NCI-H524 (cell line): ENCODE measurements around the gene NRXN3.
"Not testable (repeated sequence)": the region's sequence is repeated elsewhere in the genome, so short reads cannot be mapped to it uniquely, and the experiment has no call there.

Experiments used
- DNase-seq, 2 experiments: peaks; one replicate each; lab custom pipeline; 2025; lab: John Stamatoyannopoulos, UW

NRXN3 gene

GRCh38 chr14:79729731-79730130 lies 1559.6 kb downstream of the NRXN3 start:
- DNase-seq = no peak

DNA sequence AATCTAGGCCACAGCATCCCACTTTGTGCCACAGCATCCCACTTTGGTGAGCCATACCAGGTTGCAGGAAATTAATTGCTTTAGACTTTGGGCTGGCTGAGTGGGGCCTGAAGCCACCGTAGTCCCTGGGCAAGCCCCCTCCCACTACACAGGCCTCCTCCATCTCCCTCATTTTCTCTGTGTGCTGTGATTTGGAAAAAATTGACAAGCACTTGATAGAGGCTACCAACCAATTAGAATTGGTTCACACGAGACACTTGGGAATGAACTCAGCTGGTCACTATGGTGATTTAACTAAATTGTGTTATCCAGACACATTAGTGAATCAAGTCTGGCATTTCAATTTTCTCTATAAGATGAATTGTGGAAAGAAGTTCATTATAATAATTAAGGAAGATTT lies 1560.0 kb downstream of the NRXN3 start:
- no peak for DNase-seq

DNA sequence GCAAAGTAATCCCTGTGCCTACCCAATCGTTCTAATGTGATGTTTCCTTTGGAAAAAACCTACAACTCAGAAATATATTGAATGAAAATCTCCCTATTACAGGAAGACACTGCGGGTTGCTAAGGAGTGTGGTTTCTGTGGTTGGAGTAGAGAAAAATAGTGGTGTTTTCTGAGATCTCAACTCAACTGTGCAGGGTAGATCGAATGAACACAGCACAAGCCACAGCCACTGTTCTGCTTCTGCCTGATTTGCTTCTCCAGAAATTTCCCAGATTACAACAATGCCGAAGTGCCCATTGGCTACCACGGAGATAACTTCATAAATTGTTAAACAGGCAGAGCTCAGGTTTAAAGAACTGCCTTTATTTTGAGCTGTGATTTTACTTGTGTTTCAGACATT lies 1560.8 kb downstream of the NRXN3 start:
- no peak for DNase-seq

GRCh38 chr14:79732911-79733655 lies 1562.9 kb downstream of the NRXN3 start:
- DNase-seq = no peak

DNA sequence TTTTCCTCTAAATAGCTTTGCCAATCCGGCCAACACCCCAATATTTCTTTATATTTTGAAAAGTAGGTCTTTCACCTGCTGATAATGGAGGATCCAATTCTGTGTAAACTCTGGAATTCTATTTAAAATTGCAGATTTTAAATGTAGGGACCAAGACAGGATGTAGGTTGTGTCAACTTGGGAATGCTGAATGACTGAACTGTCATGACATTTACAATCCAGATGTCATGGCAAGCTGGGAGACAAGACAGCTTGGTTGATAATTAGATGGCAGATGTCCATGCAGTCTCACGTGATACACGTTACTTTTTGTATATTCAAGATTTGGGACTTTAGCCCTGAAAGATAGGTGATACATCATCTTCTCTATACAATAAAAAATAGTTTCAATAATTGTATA lies 1564.0 kb downstream of the NRXN3 start:
- peak; percentile 59 to 86 for DNase-seq

DNA sequence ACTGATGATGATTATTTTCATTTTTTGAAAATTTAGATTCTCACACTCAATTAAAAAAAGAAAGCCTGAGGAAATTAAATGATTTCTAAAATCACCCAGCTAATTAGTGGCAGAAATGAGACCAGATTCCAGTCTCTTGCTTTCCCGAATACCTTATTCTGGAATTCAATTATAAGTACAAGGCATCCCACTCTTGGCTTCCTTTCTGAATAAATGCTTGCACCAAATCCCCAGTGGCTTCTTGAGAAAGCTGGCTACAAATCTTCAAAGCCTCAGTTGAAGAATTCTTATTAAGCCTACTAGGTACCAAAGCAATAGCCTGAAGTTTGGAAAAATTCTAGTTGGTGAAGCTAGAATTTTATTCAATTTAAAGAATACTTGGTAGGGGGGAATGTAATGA lies 1564.5 kb downstream of the NRXN3 start:
- DNase-seq = no peak

GRCh38 chr14:79735121-79735520 lies 1564.9 kb downstream of the NRXN3 start:
- DNase-seq = no peak

- DNase-seq = no peak
These were observed 1570.0 kb downstream of the NRXN3 start for GRCh38 chr14:79740066-79740601.

DNA sequence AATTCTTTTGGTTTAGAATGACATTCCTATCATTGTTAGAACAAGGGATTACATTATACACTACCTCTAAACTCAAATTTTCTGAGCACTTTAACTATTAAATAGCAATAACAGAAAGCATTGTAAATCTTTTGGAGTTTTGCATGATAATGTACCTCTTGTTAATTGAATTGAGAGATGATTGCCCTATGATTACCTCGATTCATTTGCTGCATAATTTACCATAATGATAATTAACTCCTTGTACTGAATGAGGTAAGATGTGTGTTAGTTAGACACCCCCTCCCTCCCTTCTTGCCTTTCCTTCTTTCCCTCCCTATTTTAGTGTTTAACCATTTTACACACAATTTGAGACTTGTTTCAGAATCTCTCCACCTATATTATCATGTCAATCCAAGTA lies 1572.0 kb downstream of the NRXN3 start:
- no peak for DNase-seq

GRCh38 chr14:79745046-79745445 lies 1574.9 kb downstream of the NRXN3 start:
- DNase-seq = no peak

GRCh38 chr14:79749065-79749464 lies 1578.9 kb downstream of the NRXN3 start:
- peak; percentile 99 to 100 for DNase-seq

DNA sequence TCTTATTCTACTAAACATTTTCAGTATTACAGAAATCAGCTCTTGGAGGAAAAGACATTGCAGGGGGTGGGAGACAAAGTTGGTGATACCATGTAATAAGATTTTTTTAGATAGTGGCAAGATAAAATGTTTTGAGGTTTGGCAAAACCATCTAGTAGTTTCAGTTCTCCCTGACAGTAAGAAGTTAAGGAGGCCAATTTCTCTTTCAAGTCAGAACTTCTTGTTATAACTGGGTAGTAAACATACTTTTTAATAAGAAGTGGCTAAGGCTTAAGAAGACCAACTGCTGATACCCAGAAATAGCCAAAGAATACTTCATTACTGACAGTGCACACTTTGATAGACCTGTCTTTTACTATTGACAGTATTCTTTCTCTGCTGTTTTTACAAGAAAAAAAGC lies 1588.8 kb downstream of the NRXN3 start:
- no peak for DNase-seq

- no peak for DNase-seq
These were observed 1594.2 kb downstream of the NRXN3 start for GRCh38 chr14:79764323-79764722.

GRCh38 chr14:79766511-79766910 lies 1596.3 kb downstream of the NRXN3 start:
- DNase-seq = no peak

DNA sequence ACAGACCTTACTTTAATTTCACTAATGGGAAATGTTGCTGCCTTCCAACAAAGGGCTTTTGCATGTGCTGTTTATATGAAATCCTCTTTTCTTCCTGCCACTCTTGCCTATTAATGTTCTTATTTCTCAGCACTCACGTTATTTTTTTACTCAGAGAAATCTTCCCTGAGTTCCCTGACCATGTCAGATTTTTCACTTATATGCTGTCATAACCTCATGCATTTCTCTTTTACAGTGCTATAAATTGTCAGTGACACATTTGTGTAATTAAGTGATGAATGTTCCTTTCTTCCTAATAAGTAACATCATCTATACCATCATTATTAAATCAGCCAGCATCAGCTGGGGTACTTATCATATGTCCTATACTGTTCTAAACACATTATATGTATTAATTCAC lies 1597.1 kb downstream of the NRXN3 start:
- no peak for DNase-seq

DNA sequence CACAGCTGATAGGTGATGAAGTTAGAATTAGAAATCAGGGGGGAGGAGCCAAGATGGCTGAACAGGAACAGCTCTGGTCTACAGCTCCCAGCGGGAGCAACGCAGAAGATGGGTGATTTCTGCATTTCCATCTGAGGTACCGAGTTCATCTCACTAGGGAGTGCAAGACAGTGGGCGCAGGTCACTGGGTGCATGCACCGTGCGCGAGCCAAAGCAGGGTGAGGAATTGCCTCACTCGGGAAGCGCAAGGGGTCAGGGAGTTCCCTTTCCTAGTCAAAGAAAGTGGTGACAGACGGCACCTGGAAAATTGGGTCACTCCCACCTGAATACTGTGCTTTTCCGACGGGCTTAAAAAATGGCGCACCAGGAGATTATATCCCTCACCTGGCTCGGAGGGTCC lies 1597.5 kb downstream of the NRXN3 start:
- not testable (repeated sequence) for DNase-seq

DNA sequence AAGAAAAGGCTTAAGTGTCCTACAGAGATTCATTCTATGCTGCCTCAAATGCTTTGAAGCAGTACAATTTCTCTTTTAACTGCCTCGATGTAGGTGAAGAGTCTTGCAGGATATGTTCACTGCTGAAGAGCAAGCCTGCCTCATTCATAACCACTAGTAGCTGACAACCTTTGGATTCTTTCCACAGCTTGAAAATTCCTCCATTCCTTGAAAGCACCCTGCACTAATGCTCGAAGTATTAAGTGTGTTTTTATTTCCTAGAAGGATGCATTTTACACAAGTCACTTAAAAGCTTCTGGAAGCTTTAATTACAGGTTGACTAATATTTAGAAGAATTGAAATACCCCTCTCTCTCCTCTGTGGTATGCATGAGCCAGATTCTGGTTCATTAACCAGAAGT lies 1611.7 kb downstream of the NRXN3 start:
- no peak for DNase-seq

GRCh38 chr14:79783041-79783440 lies 1612.9 kb downstream of the NRXN3 start:
- DNase-seq = no peak

DNA sequence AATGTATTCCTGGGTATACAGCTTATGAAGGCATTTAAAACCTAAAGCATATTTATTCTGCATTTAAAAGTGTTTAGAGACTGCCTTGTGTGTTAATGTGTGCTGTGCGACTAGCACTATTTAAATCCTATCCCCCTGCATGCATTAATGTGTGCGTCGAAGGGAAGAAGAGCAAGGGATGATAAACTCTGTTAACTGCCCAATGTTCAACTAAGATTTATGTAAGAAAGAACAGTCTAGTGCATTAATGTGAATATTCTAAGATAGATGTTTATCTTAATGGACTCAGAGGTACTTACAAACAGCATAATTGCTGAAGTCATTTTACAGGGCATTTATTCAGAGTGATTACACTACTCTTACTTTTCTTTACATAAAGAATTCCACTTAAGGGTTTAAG lies 1616.3 kb downstream of the NRXN3 start:
- DNase-seq = no peak

DNA sequence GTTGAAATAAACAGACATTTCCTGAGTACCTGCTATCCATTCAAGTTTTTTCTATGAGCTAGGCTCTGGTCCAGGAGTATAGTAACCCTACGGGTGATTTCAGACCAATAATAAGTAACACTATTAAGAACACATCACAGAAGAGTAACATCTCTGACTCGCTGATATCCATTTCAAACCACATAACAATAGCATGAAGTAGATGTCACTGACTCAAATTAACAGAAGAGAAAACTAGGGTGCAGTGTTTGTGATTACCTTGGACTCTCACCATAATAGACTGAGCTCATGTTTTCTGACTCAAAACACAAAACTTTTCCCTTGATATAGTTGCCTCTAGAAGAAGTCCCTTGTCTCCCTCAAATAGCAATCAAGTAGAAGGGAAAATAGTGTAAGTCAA lies 1618.2 kb downstream of the NRXN3 start:
- no peak for DNase-seq

DNA sequence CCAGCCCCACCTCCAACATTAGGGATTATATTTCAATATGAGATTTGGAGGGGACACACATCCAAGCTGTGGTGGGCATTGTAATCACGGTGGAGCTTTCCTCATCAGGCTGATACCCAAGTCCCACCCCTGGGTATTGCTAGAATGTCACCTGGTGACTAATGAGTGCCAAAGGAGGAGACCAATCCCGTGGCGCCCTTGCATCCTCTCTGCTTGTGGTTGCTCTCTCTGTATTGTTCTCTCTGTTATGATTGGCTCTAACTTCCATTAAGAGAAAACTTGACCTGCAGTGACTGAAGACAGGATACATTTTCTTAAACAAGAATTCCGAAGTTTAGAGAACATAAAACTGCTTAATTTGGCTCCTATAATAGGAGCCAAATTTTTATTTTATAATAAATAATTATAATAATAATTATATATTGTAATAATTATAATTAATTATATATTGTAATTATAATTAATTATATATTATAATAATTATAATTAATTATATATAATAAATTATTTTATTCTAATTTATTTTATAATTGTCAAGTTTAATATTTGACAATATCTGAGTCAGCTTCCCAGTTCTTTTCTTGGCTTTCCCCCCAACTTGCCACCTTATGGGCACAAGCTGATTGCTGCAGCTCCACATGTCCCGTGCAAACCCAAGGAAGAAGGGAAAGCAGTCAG lies 1621.0 kb downstream of the NRXN3 start:
- DNase-seq = no peak

GRCh38 chr14:79802093-79802492 lies 1631.9 kb downstream of the NRXN3 start:
- DNase-seq = no peak

DNA sequence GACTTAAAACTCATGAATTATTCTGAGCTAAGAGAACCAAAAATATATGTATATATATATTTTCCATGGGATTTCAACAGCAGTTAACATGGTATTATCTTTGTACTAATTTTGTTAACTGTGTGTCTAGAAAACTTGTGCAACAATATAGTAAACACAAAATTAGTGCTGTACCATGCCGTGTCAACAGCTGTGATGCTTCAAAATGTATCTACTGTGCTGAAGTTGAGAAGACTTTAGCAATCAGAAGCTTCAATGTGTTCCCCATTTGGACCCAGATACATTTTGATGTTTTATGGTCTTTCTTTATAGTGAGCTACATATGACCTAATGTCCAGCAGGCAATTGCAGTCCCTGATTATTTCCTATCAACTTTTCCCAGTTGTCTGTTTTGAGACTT lies 1635.5 kb downstream of the NRXN3 start:
- no peak for DNase-seq
